SJCRH30 (cell line): Measurements from ENCODE around the gene SELENOT. TPM values are rescaled to one million over a fixed set of nuclear protein-coding genes. Genes with fewer than 3 reads are reported as not detected.
"Not testable (repeated sequence)": the region's sequence is repeated elsewhere in the genome, so short reads cannot be mapped to it uniquely, and the experiment has no call there.

ENCODE experiments used
- DNase-seq, 2 experiments: peaks; one replicate each; pipeline ENCODE4 v3.0.0-alpha.2; 2015 to 2020
- H3K27ac ChIP-seq: fragments of 250-450 bp; sonication (Bioruptor Pico); 2 replicates; pipeline ENCODE4 v1.5.1; 2020; ENCODE audit warnings: mild to moderate bottlenecking, moderate library complexity
- H3K27me3 ChIP-seq: fragments of 250-450 bp; sonication (Bioruptor Pico); 2 replicates; pipeline ENCODE4 v1.5.1; 2020; ENCODE audit warnings: mild to moderate bottlenecking, moderate library complexity
- H3K36me3 ChIP-seq: fragments of 250-450 bp; sonication (Bioruptor Pico); 2 replicates; pipeline ENCODE4 v1.5.1; 2020; ENCODE audit warnings: mild to moderate bottlenecking, moderate library complexity
- H3K4me1 ChIP-seq: fragments of 250-450 bp; sonication (Bioruptor Pico); 2 replicates; pipeline ENCODE4 v1.5.1; 2020; ENCODE audit warnings: mild to moderate bottlenecking, moderate library complexity
- H3K4me3 ChIP-seq: fragments of 250-450 bp; sonication (Bioruptor Pico); 2 replicates; pipeline ENCODE4 v1.5.1; 2020; ENCODE audit warnings: mild to moderate bottlenecking, moderate library complexity
- H3K9me3 ChIP-seq: fragments of 250-450 bp; sonication (Bioruptor Pico); replicated peaks from 2 replicates; pipeline ENCODE4 v1.5.1; 2020; ENCODE audit warnings: mild to moderate bottlenecking, moderate library complexity
- total RNA-seq: library from RNA; depleted of rRNA; stranded (reverse); fragments of >200 nt; shearing (Covaris generic); gene quantifications from 2 replicates; pipeline ENCODE4 v1.2.3, GENCODE V29; 2014

Gene SELENOT
- total RNA-seq, 1 experiment from 2014 or later, result 121 TPM

DNA sequence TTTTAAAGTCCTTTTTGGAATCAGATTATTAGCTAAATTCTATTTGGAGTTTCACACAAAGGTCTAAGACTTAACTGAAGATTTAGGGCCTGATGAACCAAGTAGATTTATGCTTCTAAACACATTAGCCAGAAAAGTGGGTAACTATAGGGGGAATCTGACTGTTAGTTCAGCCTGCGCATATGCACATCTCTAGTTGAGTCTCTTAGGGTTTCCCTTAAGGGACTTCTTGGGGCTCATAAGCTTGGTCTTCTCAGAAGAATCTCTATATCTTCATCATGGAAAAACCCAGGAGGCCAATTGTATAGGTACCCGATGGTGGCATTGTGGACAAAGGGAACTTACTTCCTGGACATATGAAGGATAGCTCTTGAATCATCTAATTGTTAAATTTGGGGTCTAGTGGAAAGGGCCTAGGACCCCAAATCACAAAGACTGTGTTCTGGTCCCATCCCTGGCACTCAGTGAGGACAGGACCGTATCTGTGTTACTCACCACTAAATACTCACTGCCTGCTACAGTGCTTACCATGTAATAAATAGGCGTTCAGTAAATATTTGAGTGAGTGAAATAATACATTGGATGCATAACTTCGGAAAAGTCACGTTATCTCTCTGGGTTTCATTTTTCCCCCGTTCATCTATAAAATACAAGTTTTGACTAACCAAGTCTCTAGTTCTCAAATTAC, 17.0 kb downstream of the SELENOT start:
- Histone ChIP-seq H3K36me3 (peaks cover 13% of the 10 kb centered on the region), H3K4me1 (0 out of 2 replicates have a peak, but pooled peaks cover 3% of the 10 kb centered on the region)

DNA sequence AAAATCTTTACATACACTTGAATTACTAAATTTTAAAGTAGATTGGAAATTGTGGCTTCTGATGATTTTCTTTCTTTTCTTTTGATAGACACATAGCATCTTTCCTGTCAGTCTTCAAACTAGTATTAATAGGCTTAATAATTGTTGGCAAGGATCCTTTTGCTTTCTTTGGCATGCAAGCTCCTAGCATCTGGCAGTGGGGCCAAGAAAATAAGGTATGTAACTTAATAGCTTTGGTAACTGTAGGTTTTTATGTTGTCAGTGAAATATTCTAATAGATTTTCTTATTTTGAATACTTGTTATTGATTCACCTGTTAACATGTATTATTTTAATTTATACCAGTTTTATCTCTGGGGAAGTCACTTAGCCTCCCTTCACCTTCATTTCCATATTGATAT, 19.8 kb downstream of the SELENOT start:
- H3K36me3 ChIP-seq, result peaks cover 22% of the 10 kb centered on the region
- not testable (repeated sequence) for H3K4me1 ChIP-seq, H3K27me3 ChIP-seq, H3K9me3 ChIP-seq, H3K4me3 ChIP-seq, DNase-seq, H3K27ac ChIP-seq

More for the DNA sequence above, 17.0 kb downstream of the SELENOT start:
- no peaks in the 10 kb centered on the region for H3K27me3 ChIP-seq
- no peak overlapping the region for H3K4me3 ChIP-seq
- H3K9me3 ChIP-seq, result no peaks in the 10 kb centered on the region
- H3K27ac ChIP-seq, result no peak overlapping the region
- DNase-seq, result no peak

- Histone ChIP-seq H3K4me1 (0 out of 2 replicates have a peak, but pooled peaks cover 3% of the 10 kb centered on the region), H3K4me3 (no peak overlapping the region), H3K36me3 (peaks cover 20% of the 10 kb centered on the region), H3K9me3 (no peaks in the 10 kb centered on the region), H3K27ac (no peak overlapping the region), H3K27me3 (no peaks in the 10 kb centered on the region)
- no peak for DNase-seq
Observed at GRCh38 chr3:150623945-150624344, 20.8 kb downstream of the SELENOT start.

GRCh38 chr3:150626148-150626930, 23.2 kb downstream of the SELENOT start:
- H3K27ac ChIP-seq, result no peak overlapping the region
- H3K36me3 ChIP-seq, result peaks cover 28% of the 10 kb centered on the region
- H3K9me3 ChIP-seq, result no peaks in the 10 kb centered on the region
- no peaks in the 10 kb centered on the region for H3K27me3 ChIP-seq
- 0 out of 2 replicates have a peak, but pooled peaks cover 3% of the 10 kb centered on the region for H3K4me1 ChIP-seq
- H3K4me3 ChIP-seq, result no peak overlapping the region
- DNase-seq, result no peak

GRCh38 chr3:150627557-150627956, 24.4 kb downstream of the SELENOT start:
- no peak overlapping the region for H3K27ac ChIP-seq
- 0 out of 2 replicates have a peak, but pooled peaks cover 3% of the 10 kb centered on the region for H3K4me1 ChIP-seq
- no peaks in the 10 kb centered on the region for H3K27me3 ChIP-seq
- H3K36me3 ChIP-seq, result peaks cover 28% of the 10 kb centered on the region
- H3K4me3 ChIP-seq, result no peak overlapping the region
- H3K9me3 ChIP-seq, result no peaks in the 10 kb centered on the region
- peak; percentile 24 to 47 for DNase-seq

- H3K4me1 ChIP-seq, result no peaks in the 10 kb centered on the region
- H3K36me3 ChIP-seq, result peaks cover 14% of the 10 kb centered on the region; the same call in 1 of the 2 replicates
- no peaks in the 10 kb centered on the region for H3K9me3 ChIP-seq
- H3K27ac ChIP-seq, result no peak overlapping the region
- H3K27me3 ChIP-seq, result no peaks in the 10 kb centered on the region
- no peak overlapping the region for H3K4me3 ChIP-seq
- no peak for DNase-seq
Observed at GRCh38 chr3:150631515-150632221, 28.5 kb downstream of the SELENOT start.

DNA sequence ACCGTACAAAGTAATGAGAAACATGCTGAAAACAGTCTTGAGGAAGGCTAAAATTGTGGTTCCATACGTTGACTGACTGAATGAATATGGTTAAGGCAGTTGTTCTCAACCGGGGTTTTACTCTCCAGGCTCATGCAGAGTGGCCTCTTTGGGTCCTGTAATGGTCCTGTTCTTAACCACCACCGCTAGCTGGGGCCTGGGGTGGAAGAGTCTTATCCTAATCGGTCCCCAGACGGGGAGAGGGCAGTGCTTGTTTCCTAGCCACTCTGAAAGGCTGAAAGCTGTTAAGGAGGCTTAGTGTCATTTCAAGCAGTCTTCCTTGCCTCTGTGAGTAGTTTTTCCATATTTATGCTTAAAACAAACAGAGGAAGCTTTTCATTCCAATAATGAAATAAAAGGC, 32.0 kb downstream of the SELENOT start:
- no peaks in the 10 kb centered on the region for H3K27me3 ChIP-seq
- no peaks in the 10 kb centered on the region for H3K9me3 ChIP-seq
- H3K4me1 ChIP-seq, result no peaks in the 10 kb centered on the region
- DNase-seq, result no peak
- H3K36me3 ChIP-seq, result peaks cover 5% of the 10 kb centered on the region; the same call in 1 of the 2 replicates
- no peak overlapping the region for H3K4me3 ChIP-seq
- no peak overlapping the region for H3K27ac ChIP-seq

GRCh38 chr3:150635526-150635925, 32.4 kb downstream of the SELENOT start:
- DNase-seq, result no peak
- Histone ChIP-seq H3K36me3 (peaks cover under 1% of the 10 kb centered on the region; the same call in 1 of the 2 replicates), H3K4me1 (no peaks in the 10 kb centered on the region), H3K4me3 (no peak overlapping the region), H3K27me3 (no peaks in the 10 kb centered on the region), H3K27ac (no peak overlapping the region), H3K9me3 (no peaks in the 10 kb centered on the region)

GRCh38 chr3:150636258-150636657, 33.1 kb downstream of the SELENOT start:
- Histone ChIP-seq H3K9me3 (no peaks in the 10 kb centered on the region), H3K27ac (no peak overlapping the region), H3K4me3 (no peak overlapping the region), H3K27me3 (no peaks in the 10 kb centered on the region), H3K4me1 (no peaks in the 10 kb centered on the region), H3K36me3 (no peaks in the 10 kb centered on the region)
- DNase-seq, result no peak

- no peaks in the 10 kb centered on the region for H3K36me3 ChIP-seq
- no peak for DNase-seq
- no peaks in the 10 kb centered on the region for H3K9me3 ChIP-seq
- H3K27ac ChIP-seq, result no peak overlapping the region
- no peaks in the 10 kb centered on the region for H3K27me3 ChIP-seq
- H3K4me1 ChIP-seq, result no peaks in the 10 kb centered on the region
- H3K4me3 ChIP-seq, result no peak overlapping the region
Observed at GRCh38 chr3:150639262-150639661, 36.1 kb downstream of the SELENOT start.

DNA sequence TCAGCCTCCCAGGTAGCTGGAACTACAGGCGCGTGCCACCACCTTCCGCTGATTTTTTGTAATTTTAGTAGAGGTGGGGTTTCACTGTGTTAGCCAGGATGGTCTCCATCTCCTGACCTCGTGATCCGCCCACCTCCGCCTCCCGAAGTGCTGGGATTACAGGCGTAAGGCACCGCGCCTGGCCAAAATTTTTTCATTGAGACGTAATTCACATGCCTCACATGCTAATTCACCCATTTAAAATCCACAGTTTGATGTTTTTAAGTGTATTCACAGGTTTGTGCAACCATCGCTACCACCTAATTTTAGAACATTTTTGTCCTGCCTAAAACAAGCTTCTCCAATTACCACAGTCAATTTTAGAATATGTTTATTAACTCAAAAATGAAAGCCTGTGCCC, 37.1 kb downstream of the SELENOT start:
- Histone ChIP-seq H3K4me3 (no peak overlapping the region), H3K9me3 (no peaks in the 10 kb centered on the region), H3K27me3 (no peaks in the 10 kb centered on the region), H3K4me1 (no peaks in the 10 kb centered on the region), H3K27ac (no peak overlapping the region), H3K36me3 (no peaks in the 10 kb centered on the region)
- DNase-seq, result no peak

DNA sequence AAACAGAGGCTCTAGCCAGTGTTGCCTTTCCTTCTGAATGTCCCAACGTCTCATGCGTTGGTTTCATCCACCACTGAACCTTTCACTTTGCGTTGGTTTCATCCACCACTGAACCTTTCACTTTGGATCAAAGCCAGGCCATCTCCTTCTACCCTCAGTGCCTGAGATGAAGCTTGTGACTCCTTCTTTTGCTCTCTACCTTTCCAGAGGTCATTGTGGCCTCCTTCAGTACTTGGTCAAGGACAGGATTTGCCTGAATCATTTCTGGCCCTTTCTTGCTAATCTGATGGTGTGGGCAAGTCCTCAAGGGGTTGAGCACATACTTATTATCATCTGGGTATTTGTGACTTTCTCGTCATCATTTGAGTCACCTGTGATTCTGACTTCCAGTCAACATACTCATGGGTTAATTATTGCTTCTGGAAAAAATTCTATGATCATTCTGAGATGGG, 50.0 kb downstream of the SELENOT start:
- H3K36me3 ChIP-seq, result no peaks in the 10 kb centered on the region
- H3K4me1 ChIP-seq, result no peaks in the 10 kb centered on the region
- H3K4me3 ChIP-seq, result no peak overlapping the region
- no peak overlapping the region for H3K27ac ChIP-seq
- no peak for DNase-seq
- no peaks in the 10 kb centered on the region for H3K9me3 ChIP-seq
- H3K27me3 ChIP-seq, result no peaks in the 10 kb centered on the region

DNA sequence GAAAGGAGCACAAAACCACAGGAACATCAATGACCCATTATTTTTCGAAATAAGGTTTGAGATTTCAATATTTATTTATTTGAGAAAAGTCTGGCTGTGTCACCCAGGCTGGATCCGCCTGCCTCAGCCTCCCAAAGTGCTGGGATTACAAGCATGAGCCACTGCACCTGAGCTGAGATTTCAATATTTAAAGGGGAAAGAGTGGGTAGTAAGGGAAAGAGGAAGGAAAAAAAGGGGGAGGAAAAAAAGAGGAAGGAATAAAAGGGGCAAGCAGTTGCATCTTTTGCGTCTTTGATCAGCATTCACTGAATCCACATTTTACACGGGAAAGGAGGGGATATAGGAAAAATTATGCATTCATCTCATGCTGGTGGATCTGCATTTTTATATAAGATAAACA, 53.2 kb downstream of the SELENOT start:
- DNase-seq, result no peak
- no peaks in the 10 kb centered on the region for H3K4me1 ChIP-seq
- H3K4me3 ChIP-seq, result no peak overlapping the region
- H3K9me3 ChIP-seq, result no peaks in the 10 kb centered on the region
- H3K27me3 ChIP-seq, result no peaks in the 10 kb centered on the region
- H3K27ac ChIP-seq, result no peak overlapping the region
- H3K36me3 ChIP-seq, result no peaks in the 10 kb centered on the region

DNA sequence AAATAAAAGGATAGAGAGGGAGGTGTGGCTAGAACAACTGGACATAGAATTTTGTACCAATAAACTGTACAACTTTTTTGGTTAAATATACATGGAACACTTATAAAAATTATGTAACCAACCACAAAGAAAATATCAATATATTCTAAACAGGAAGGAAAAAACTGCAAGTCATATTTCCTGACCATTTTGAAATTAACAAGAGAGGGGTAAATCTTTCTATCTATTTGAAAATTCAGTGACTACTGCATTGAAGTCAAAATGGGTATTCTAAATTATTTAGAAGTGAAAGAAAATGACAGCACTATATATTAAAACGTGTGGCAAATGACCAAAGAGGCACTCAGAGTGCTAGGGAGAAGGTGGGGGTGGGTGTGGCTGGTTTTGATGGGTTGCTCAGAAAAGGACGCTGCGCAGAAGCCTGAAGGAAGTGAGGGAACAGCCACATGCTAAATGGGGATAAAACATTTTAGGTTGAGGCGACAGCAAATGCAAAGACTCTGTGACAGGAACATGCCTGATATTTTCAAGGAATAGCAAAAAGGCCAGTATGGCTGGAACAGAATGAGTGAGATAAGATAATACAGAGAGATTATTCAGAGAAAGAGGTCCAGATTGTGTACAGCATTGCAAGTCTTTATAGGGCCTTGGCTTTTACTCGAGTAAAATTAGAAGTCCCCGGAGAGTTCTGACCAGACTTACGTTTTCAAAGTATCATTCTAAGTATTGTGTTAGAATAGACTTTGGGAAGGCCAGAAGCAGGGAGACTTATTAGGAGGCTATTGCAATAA, 59.5 kb downstream of the SELENOT start:
- no peak for DNase-seq
- H3K36me3 ChIP-seq, result no peaks in the 10 kb centered on the region
- H3K4me1 ChIP-seq, result no peaks in the 10 kb centered on the region
- no peaks in the 10 kb centered on the region for H3K27me3 ChIP-seq
- H3K4me3 ChIP-seq, result no peak overlapping the region
- no peaks in the 10 kb centered on the region for H3K9me3 ChIP-seq
- no peak overlapping the region for H3K27ac ChIP-seq
